ENCODE data around the gene NDUFA7.

- TF ChIP-seq ZNF639 (tag by site-specific recombination; IDR thresholded peaks at IDR 0.05) (no peak), ZNF274 (IDR thresholded peaks at IDR 0.05; ENCODE audit: low read length) (no peak), ZNF274 (tag by site-specific recombination; IDR thresholded peaks at IDR 0.05; ENCODE audit: borderline replicate concordance) (no peak), EGR2 (tag by site-specific recombination; IDR thresholded peaks at IDR 0.05; ENCODE audit: low read depth) (0 out of 2 replicates have a peak, but pooled peaks have one; percentile 11), MZF1 (tag by site-specific recombination; IDR thresholded peaks at IDR 0.05; ENCODE audit: borderline replicate concordance) (no peak)
Observed at GRCh38 chr19:8304841-8305621, 16.1 kb downstream of the NDUFA7 start.
